ENCODE measurements around the gene DCDC1.

DCDC1 gene

GRCh38 chr11:30921811-30922210, 447.7 kb downstream of the DCDC1 start:
- in situ Hi-C loops (cut with MboI; ENCODE audit: low sequenced_read_pairs) = loop anchor here (25.0 kb wide), 1 partner anchor 560 kb away; no protein-coding TSS in a partner anchor

DNA sequence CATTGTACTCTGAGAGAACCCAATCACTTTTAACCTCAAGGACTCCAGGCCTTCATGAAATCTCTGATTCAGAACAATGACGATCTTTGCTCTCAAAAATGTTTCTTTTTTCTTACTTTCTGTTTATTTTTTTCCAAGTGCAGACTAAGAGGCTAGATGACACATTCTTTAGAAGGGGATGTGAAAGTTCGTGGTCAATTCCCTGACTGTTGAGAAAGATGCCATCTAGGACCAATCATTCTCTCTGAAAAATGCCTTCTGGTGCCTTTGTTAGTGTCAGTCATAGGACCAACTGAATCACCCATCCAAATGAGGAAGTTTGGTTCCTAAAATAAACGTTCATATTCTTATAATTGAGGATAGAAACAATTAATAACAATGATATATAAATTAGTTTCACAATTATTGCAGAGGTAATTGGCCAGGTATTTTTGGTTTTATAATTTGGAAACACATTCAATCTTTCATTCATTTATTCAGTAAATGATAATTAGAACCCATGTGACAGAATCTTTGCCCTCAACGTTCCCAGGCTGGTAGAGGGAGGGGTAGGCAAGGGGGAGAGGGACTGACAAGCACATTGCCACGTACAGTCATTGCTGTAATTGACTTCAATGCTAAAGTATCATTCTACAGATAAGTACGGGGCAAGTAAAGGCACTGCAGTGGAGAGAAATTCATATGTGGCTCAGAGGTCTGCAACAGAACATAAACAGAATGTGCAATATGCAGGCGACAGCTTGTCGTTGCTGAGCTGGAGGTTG, 450.0 kb downstream of the DCDC1 start:
- in situ Hi-C loops (cut with MboI; ENCODE audit: low sequenced_read_pairs) = loop anchor here (25.0 kb wide), 1 partner anchor 557 kb away; no protein-coding TSS in a partner anchor

DNA sequence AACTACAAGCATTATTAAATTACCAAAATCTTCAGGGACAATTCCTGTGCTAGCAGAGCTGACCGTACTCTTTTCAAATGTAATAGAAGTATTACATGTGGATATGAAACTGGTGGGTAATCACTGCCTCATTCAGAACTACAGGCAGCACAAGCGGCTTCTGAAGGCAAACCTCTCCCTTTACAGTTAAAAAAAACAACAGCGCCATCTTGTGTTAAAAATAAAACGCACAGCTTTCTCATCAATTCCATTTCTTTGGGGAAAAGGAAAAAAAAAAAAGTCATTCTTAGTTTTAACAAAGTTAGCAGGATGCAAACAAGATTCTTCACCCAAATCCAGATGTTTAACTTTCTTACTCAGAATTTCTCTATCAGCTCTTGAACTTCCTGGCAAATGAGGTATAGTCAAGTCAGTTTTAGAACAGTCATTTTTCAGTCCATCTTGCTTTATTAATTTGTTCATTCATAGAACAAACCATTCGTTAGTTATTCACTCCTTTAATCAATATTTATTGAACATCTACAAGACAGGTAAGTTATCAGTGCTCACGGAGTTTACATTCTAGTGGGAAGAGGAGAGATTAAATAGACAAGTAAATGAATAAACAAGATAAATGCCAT, 451.6 kb downstream of the DCDC1 start:
- in situ Hi-C loops (cut with MboI; ENCODE audit: low sequenced_read_pairs) = loop anchor here (25.0 kb wide), 1 partner anchor 556 kb away; no protein-coding TSS in a partner anchor

GRCh38 chr11:30917266-30917665, 452.3 kb downstream of the DCDC1 start:
- in situ Hi-C loops (cut with MboI; ENCODE audit: low sequenced_read_pairs) = loop anchor here (25.0 kb wide), 1 partner anchor 555 kb away; no protein-coding TSS in a partner anchor

- in situ Hi-C loops (cut with MboI; ENCODE audit: low sequenced_read_pairs) = loop anchor here (25.0 kb wide), 1 partner anchor 554 kb away; no protein-coding TSS in a partner anchor
These were observed 452.8 kb downstream of the DCDC1 start for GRCh38 chr11:30916764-30917163.

DNA sequence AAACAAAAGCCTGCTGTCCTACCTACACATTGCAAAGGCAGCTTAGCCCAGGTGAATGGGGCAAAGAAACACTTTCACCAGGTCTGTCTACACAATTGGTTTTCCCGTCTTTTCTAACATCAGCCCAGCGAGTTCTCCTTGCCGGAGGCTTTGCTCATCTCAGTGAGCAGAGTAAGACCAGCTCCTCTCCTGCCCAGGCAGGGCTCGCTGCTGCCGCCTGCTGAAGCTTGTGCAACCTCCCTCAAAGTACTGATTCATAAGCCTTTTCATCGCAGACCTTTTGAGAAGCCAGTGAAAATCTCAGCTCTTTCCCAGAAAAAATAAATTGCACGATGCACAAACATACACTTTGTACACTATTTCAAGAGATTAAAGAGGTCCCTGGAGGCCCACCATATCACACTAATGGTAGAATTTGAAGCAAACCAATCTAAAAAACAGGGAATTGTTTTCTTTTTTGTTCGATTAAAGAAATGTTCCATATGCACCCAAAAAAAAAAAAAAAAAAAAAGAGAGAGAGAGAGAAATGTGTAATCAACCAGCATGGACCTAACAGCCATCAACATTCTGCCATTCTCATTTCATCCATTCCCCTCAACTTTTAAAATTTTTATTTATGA, 455.3 kb downstream of the DCDC1 start:
- in situ Hi-C loops (cut with MboI; ENCODE audit: low sequenced_read_pairs) = loop anchor here (25.0 kb wide), 1 partner anchor 552 kb away; no protein-coding TSS in a partner anchor

DNA sequence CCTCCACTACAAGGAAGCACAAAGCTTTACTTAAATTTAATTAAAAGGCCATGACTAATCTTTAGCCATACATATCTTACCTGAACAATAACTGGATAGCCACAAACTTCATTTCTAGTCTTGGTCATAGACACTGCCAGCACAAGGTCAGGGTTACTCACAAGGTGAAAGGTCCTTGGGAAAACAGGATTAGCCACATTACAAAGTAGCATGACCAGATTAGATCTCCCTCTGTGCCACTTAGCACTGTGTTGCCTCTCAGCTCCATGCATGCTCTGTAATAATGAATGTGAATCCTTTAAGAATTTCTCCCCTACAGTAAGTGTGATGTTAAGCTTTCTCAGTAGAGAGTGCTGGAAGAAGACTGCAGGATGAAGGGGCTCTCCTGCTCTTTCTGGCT, 458.3 kb downstream of the DCDC1 start:
- in situ Hi-C loops (cut with MboI; ENCODE audit: low sequenced_read_pairs) = loop anchor here (25.0 kb wide), 1 partner anchor 549 kb away; no protein-coding TSS in a partner anchor

DNA sequence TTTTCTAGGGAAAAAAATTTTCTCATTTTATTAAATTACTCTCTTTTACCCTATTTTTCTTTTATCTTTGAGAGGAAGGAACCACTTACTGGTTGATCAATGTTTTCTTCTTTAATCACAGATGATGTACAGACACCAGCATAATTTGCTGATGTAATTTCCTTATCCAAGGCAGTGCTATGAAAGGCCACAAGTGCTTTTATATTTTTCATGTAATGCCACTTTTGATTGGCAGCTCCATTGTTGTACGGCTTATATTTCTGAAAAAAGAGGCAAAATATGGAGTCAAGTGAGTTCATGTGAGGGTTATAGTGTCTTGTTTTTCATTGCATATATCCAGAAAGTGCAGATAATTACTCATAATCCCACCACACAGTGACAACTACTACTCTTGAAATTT, 460.7 kb downstream of the DCDC1 start:
- in situ Hi-C loops (cut with MboI; ENCODE audit: low sequenced_read_pairs) = loop anchor here (25.0 kb wide), 1 partner anchor 547 kb away; no protein-coding TSS in a partner anchor

- in situ Hi-C loops (cut with MboI; ENCODE audit: low sequenced_read_pairs) = loop anchor here (25.0 kb wide), 1 partner anchor 546 kb away; no protein-coding TSS in a partner anchor
These were observed 461.3 kb downstream of the DCDC1 start for GRCh38 chr11:30908272-30908671.

- in situ Hi-C loops (cut with MboI; ENCODE audit: low sequenced_read_pairs) = loop anchor here (25.0 kb wide), 1 partner anchor 541 kb away; no protein-coding TSS in a partner anchor
These were observed 466.6 kb downstream of the DCDC1 start for GRCh38 chr11:30902929-30903328.

DNA sequence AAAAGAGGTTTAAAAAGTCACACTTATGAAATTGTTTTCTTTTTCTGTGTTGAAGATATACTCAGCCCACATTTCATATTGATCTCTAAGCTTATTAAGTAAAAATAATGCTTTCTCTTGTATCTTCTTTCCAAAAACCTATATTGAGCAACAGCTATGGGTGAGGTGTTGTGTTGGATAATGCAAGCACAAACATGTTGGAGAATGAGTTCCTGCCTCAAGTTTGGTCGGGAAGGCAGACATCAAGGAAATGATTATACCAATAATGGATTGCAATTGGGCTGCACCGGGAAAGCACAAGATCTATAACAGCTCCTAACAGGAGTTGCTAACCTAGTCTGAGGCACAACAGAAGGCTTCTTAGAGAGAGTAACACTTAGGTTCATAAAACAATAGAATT, 474.5 kb downstream of the DCDC1 start:
- in situ Hi-C loops (cut with MboI; ENCODE audit: low sequenced_read_pairs) = no loop called here

DNA sequence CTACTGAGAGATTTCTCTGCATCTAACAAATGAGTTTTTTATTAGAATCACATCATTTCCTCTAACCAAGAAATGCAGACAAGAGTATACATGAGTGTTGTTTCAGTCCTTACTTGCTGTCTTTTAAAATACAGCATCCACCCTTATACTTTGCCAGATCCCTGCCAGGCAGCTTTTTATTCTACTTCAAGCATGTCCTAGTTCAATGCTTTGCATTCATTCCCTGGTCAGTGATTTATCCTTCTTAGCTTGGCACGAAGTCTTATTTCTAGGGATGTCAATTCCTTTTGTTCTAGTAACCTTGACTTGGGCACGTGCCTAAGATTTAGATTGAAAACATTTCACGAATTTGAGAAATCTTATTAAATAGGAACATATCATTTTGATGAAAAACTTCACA, 476.2 kb downstream of the DCDC1 start:
- in situ Hi-C loops (cut with MboI; ENCODE audit: low sequenced_read_pairs) = no loop called here

DNA sequence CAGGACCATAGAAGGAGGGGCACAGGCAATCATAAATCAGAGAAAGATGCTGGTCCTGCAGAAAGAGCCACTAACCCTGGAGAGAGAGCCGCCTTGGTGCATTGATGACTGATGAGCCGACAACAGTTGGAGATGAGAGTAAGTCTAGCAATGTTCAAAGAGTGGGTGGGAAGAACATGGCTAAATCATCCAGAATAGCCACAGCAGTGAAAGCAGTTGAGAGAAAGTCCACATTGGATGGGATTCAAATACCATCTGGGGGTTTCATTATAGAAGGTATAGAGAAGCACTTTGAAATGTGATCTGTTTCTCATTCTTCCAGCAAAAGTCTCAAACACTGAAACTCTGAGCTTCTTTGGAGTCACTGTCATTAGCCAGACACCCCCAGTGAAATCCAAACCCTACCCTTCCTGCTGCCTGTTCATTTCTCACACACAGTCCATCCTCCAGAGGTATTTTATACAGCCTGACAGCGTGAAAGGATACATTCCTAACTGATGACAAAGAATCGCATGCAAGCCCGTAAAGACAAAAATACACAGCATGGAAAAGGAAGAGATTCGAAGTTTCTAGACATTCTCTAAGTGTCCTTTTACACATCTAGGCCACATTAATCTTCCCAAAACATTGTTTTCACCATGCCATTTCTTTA, 480.3 kb downstream of the DCDC1 start:
- in situ Hi-C loops (cut with MboI; ENCODE audit: low sequenced_read_pairs) = no loop called here

DNA sequence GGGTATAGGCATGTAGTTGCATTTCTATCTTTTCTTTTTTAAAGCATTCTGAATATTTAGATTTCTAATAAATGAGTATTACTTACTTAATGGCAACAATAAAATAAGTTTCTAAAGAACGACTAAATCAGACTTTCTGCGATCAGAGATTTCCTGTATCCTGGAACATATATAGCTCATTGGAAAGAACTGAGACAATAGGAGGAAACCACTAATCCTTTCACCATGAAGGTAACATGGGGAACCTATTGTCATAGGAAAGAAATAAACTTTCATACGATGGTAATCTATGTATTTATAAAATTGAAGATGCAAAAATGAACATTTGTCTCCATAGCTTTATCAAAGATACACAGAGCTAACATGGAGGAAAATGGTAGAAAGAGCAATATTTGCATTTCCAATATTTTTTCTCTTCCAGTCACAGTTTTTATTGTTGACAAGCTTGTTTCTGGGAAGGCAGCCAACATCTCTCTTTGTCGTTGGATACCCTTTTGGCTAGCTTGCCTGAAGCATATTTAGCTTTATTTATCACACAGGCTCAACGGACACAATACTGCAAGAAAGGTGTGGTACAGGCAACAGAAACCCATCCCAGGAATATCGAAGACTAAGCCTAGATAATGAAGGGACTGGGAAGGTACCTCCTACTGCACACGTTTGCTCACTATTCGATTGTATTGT, 490.1 kb downstream of the DCDC1 start:
- in situ Hi-C loops (cut with MboI; ENCODE audit: low sequenced_read_pairs) = no loop called here

DNA sequence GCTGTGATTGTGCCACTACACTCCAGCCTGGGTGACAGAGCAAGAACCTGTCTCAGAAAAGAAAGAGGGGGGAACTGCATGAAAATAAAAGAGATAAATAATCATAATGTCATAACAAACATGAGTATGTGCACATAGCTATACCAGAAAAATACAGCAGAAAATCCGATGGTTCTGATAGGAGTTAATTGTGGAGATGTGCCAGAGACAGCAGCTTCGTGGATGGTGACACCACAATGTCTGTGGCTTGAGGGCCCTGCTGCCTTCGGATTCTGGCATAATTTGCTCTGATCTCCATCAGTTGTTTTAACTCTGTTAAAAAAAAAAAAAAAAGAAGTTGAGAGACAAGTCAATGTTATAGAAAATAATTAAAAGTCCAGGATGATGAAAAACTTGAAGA, 491.1 kb downstream of the DCDC1 start:
- in situ Hi-C loops (cut with MboI; ENCODE audit: low sequenced_read_pairs) = no loop called here

DNA sequence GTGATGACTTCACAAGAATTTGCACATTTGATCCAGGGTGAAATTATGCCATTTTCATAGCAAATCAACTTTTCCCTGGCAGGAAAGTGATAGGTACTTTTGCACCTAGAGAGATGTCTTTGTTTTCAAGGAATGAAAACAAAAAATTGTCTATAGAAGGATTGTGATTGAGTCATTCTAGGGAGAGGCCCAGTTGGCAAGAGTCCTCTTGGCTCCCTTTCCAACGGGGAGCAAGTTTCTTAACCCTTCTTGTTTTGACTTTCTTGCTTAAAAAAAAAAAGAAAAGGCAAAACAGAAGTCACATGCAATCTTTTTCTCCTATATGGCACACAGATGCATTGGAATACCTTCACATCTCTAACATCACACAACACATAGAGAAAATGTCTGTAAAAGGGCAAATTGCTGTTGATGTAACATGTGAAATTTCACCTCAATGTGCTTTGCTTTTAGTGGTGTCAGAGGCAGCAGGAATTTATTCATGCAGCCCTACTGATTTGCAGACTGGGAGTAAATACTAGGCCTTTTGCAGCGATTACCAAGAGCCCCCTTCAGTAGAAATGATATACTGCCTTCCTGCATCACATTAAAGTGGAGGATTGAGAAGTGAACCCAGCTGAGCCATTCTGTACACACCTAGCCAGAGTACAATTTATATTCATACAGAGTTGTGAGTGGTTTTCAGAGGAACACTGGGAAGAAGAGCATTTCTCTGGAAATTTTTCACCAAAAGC, 492.7 kb downstream of the DCDC1 start:
- in situ Hi-C loops (cut with MboI; ENCODE audit: low sequenced_read_pairs) = no loop called here

- in situ Hi-C loops (cut with MboI; ENCODE audit: low sequenced_read_pairs) = no loop called here
These were observed 493.3 kb downstream of the DCDC1 start for GRCh38 chr11:30876228-30876627.

DNA sequence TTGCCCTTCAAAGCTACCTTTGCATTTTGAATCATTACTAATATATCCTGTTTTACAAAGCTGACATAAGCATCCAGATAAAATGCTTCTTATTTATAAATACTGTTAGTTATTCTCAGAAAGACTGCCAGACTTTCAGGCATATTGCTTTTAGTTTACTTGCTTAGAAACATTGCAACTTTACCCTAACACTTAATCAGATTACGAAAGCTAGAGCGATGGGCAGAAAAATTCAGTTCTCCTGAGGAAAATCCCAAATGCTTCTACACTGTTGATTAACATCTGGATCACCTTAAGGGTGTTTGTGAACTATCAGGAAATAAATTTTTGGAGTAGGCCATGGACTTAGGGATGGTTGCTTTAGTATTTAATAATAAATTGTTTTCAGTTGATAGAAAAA, 493.7 kb downstream of the DCDC1 start:
- in situ Hi-C loops (cut with MboI; ENCODE audit: low sequenced_read_pairs) = no loop called here

DNA sequence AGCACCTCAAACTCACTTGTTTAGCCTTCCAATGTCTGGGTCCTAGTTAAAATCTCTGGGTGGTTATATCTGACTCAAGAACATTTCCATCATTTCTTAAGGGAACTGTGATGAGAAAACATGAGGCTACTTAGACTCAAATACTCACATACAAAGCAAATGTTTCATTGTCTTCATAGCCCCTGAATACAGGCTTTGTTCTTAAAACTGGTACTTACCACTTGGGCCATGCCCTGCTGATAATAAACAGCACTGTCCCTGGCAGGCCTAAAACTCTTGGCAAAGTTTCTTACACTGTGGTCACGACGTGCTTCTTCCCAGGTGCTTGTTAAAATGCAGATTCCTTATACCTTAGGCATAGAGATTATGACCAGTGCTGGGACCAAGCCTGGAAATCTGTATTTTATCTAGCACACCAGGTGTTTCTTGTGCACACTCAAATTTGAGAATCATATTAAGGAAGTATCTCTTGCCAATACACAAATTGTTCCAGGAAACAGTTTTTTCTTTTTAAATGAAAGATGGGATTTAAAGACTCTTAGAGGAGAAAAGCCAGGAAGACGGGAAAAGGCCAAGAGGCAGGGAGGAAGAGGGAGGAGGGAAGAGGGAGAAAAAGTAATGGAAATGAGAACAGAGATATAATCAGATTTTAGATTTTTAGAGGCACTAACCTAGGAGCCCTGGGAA, 495.5 kb downstream of the DCDC1 start:
- in situ Hi-C loops (cut with MboI; ENCODE audit: low sequenced_read_pairs) = no loop called here

All from HL-60/S4 treated with retinoic acid at 250 ng/mL for 4 days and 3 days (cell line).